ENCODE results near the gene C6orf120.

Gene C6orf120

DNA sequence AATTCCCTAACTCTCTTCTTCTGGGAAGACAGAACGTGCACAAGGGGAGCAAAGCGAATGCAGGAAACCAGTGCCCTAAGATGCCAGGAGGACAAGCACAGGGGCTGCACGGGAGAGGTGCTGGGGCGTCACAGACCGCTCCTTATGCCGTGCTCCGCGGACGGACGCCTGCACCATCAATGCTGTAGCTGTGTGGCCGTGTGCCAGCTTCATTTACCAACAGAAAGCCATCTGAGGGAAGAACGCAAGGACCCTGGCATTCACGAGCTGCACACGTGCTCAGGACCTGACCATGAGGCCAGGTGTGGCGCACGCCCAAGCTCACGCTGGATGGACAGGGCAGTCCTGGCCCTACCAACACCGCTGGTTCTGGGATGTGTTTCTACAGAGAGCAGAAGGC lies 35.5 kb upstream of the C6orf120 start:
- no peak for DNase-seq (ENCODE audit: low read depth)
- no peak overlapping the region for H3K4me3 ChIP-seq (ENCODE audit: low read depth, low read length)
- in situ Hi-C loops (cut with HindIII; ENCODE audit: low sequenced_read_pairs), result no loop called here
- TF ChIP-seq, protein P1, sequence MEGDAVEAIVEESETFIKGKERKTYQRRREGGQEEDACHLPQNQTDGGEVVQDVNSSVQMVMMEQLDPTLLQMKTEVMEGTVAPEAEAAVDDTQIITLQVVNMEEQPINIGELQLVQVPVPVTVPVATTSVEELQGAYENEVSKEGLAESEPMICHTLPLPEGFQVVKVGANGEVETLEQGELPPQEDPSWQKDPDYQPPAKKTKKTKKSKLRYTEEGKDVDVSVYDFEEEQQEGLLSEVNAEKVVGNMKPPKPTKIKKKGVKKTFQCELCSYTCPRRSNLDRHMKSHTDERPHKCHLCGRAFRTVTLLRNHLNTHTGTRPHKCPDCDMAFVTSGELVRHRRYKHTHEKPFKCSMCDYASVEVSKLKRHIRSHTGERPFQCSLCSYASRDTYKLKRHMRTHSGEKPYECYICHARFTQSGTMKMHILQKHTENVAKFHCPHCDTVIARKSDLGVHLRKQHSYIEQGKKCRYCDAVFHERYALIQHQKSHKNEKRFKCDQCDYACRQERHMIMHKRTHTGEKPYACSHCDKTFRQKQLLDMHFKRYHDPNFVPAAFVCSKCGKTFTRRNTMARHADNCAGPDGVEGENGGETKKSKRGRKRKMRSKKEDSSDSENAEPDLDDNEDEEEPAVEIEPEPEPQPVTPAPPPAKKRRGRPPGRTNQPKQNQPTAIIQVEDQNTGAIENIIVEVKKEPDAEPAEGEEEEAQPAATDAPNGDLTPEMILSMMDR (IDR thresholded peaks at IDR 0.05; ENCODE audit: low read depth, low read length, missing control alignments), result no peak

DNA sequence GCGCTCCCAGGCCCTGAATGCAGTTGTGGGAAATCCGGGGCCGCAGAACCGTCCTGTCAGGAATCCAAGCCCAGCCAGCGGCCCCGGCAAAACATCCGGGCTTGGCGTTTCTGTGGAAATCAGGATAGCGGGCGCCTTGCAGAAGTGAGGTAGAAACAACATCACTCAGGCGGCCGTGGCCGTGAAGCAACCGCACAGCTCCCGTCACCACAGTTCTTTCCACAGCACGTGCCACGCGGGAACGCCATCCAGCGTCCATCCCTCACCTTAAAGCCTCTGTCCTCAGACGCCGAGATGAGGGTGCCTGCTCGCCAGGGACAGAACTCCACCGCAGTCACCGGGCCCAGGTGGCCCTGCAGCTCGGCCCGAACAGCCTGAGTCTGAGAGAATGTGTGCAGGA lies 34.2 kb upstream of the C6orf120 start:
- TF ChIP-seq, protein P1 (IDR thresholded peaks at IDR 0.05; ENCODE audit: low read depth, low read length, missing control alignments), result no peak
- DNase-seq (ENCODE audit: low read depth), result no peak
- in situ Hi-C loops (cut with HindIII; ENCODE audit: low sequenced_read_pairs), result no loop called here
- H3K4me3 ChIP-seq (ENCODE audit: low read depth, low read length), result no peak overlapping the region

DNA sequence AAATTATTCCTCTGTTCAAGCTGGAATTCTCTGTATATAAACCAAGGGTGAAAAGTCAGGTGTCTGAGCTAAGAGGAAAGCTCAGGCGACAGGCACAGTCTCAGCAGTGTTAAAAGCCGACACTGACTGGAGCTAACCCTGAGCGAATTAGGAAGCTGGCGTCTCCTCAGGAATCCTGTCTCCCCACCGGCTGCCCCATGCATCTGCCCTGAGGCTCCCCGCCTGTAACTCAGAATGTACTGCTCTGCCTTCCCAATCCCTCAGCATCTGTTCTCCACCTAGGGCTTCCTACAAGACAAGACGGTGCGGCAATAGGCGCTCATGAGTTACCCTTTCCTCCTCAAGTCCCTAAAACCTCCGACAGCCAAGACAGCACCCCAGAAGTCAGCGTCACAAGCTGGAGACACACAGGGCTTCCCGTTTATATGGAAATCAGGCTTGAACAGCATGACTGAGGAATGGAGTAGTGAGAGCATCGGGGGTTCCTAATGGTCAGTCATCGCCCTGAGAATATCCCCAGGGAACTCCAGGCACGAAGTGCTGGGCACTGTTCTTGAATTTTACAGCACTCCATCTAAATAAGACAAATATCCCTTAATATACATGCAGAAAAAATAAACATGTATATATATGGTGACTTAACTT lies 33.6 kb upstream of the C6orf120 start:
- no peak for DNase-seq (ENCODE audit: low read depth)
- in situ Hi-C loops (cut with HindIII; ENCODE audit: low sequenced_read_pairs), result no loop called here
- no peak overlapping the region for H3K4me3 ChIP-seq (ENCODE audit: low read depth, low read length)
- TF ChIP-seq, protein P1 (IDR thresholded peaks at IDR 0.05; ENCODE audit: low read depth, low read length, missing control alignments), result no peak

DNA sequence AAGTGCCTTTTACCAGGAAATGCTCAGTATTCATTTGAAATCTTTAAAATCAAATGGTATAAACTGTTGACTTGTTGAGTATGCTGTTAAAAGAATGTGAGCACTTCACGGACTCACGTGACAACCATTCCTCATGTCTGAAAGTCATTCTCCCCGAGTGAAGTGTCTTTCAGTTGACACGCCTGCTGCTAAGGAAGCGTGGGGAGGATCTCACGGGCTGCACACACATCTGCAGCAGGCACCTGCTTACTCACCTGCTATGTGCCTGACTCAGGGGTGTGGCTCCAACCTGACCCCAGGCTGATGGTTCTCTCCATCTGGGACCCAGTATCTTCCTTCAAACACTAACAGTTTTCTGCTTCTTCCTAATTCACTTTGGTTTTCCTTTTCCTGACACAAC lies 32.8 kb upstream of the C6orf120 start:
- H3K4me3 ChIP-seq (ENCODE audit: low read depth, low read length), result no peak overlapping the region
- in situ Hi-C loops (cut with HindIII; ENCODE audit: low sequenced_read_pairs), result no loop called here
- TF ChIP-seq, protein P1 (IDR thresholded peaks at IDR 0.05; ENCODE audit: low read depth, low read length, missing control alignments), result no peak
- DNase-seq (ENCODE audit: low read depth), result no peak

DNA sequence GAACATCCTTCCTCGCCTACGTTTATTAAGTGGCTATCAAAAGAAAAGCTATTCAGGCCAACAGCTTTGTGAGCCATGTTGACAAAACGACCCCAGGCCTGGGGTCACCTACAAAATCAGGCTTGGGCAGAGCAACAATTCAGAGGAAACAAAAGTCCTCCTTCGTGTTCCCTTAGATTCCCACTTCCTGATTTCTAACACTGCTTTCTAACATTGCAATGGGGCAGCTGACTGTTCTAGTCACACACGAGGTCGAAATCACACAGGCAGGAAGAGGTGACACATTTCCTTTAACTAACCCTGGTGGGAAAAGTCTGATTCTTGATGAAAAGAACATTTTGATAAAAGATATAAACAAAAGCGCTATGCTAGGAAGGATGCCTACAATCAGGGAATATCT lies 32.0 kb upstream of the C6orf120 start:
- DNase-seq (ENCODE audit: low read depth), result no peak
- in situ Hi-C loops (cut with HindIII; ENCODE audit: low sequenced_read_pairs), result no loop called here
- TF ChIP-seq, protein P1 (IDR thresholded peaks at IDR 0.05; ENCODE audit: low read depth, low read length, missing control alignments), result no peak
- no peak overlapping the region for H3K4me3 ChIP-seq (ENCODE audit: low read depth, low read length)

DNA sequence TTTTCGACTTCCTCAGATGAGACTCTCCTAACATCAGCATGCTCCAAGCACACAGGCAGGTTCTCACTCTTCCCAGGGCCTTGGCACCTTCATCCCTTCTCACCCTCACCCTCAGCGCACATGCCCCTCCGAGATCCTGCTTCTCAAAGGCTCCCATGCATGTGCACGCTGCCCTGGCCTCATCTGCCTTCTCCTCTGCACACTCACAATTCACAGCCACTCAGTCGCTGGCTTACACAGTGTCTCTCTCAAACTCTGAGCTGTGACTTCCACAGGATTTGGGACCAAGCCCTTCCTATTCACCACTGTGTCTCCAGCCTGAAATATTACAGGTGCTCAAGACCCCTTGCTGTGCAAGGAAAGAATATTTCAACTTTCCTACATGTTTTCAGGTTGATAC lies 30.4 kb upstream of the C6orf120 start:
- TF ChIP-seq, protein P1 (IDR thresholded peaks at IDR 0.05; ENCODE audit: low read depth, low read length, missing control alignments), result no peak

More for the DNA sequence above, 30.4 kb upstream of the C6orf120 start:
- no peak for DNase-seq (ENCODE audit: low read depth)
- in situ Hi-C loops (cut with HindIII; ENCODE audit: low sequenced_read_pairs), result no loop called here
- H3K4me3 ChIP-seq (ENCODE audit: low read depth, low read length), result no peak overlapping the region
